ENCODE data around the gene SAFB2.

Gene SAFB2

GRCh38 chr19:5571777-5572176 lies 50.8 kb downstream of the SAFB2 start:
- FAIRE-seq = no peak
- no peak for TF ChIP-seq TAF1 (IDR thresholded peaks at IDR 0.05; ENCODE audit: borderline replicate concordance, low read depth, low read length)
- TF ChIP-seq POLR2AphosphoS5 (IDR thresholded peaks at IDR 0.05; ENCODE audit: low read depth, low read length) = no peak
- TF ChIP-seq POLR2A (IDR thresholded peaks at IDR 0.05; ENCODE audit: low read depth, low read length) = no peak

GRCh38 chr19:5567970-5568407 lies 54.6 kb downstream of the SAFB2 start:
- DNase-seq (ENCODE audit: insufficient read length) = no peak
- TF ChIP-seq POLR2AphosphoS5 (IDR thresholded peaks at IDR 0.05; ENCODE audit: low read depth, low read length) (no peak), POLR2A (IDR thresholded peaks at IDR 0.05; ENCODE audit: low read depth, low read length) (no peak), TAF1 (IDR thresholded peaks at IDR 0.05; ENCODE audit: borderline replicate concordance, low read depth, low read length) (no peak)
- FAIRE-seq = no peak

More at GRCh38 chr19:5571777-5572176, 50.8 kb downstream of the SAFB2 start:
- no peak for DNase-seq (ENCODE audit: insufficient read length)

- TF ChIP-seq TAF1 (IDR thresholded peaks at IDR 0.05; ENCODE audit: borderline replicate concordance, low read depth, low read length) (no peak), POLR2A (IDR thresholded peaks at IDR 0.05; ENCODE audit: low read depth, low read length) (no peak), POLR2AphosphoS5 (IDR thresholded peaks at IDR 0.05; ENCODE audit: low read depth, low read length) (no peak)
- no peak for FAIRE-seq
Observed at GRCh38 chr19:5567360-5567969, 55.1 kb downstream of the SAFB2 start, which contains the start of gene TINCR. Gene TINCR (minus strand): TSS chr19:5567953.

GRCh38 chr19:5564930-5565329 lies 57.6 kb downstream of the SAFB2 start:
- TF ChIP-seq TAF1 (IDR thresholded peaks at IDR 0.05; ENCODE audit: borderline replicate concordance, low read depth, low read length) (no peak), POLR2AphosphoS5 (IDR thresholded peaks at IDR 0.05; ENCODE audit: low read depth, low read length) (no peak), POLR2A (IDR thresholded peaks at IDR 0.05; ENCODE audit: low read depth, low read length) (no peak)
- DNase-seq (ENCODE audit: insufficient read length) (no peak), FAIRE-seq (no peak)

More at GRCh38 chr19:5567360-5567969, 55.1 kb downstream of the SAFB2 start, which contains the start of gene TINCR:
- no peak for DNase-seq (ENCODE audit: insufficient read length)

GRCh38 chr19:5563935-5564612 lies 58.5 kb downstream of the SAFB2 start:
- no peak for DNase-seq (ENCODE audit: insufficient read length)
- TF ChIP-seq TAF1 (IDR thresholded peaks at IDR 0.05; ENCODE audit: borderline replicate concordance, low read depth, low read length) (no peak), POLR2A (IDR thresholded peaks at IDR 0.05; ENCODE audit: low read depth, low read length) (no peak), POLR2AphosphoS5 (IDR thresholded peaks at IDR 0.05; ENCODE audit: low read depth, low read length) (no peak)
- FAIRE-seq = no peak

- DNase-seq (ENCODE audit: insufficient read length) = no peak
- FAIRE-seq = no peak
- no peak for TF ChIP-seq TAF1 (IDR thresholded peaks at IDR 0.05; ENCODE audit: borderline replicate concordance, low read depth, low read length)
- TF ChIP-seq POLR2A (IDR thresholded peaks at IDR 0.05; ENCODE audit: low read depth, low read length) = no peak
- TF ChIP-seq POLR2AphosphoS5 (IDR thresholded peaks at IDR 0.05; ENCODE audit: low read depth, low read length) = no peak
Observed at GRCh38 chr19:5563008-5563431, 59.6 kb downstream of the SAFB2 start.

- no peak for DNase-seq (ENCODE audit: insufficient read length)
- no peak for TF ChIP-seq TAF1 (IDR thresholded peaks at IDR 0.05; ENCODE audit: borderline replicate concordance, low read depth, low read length)
- no peak for TF ChIP-seq POLR2AphosphoS5 (IDR thresholded peaks at IDR 0.05; ENCODE audit: low read depth, low read length)
- TF ChIP-seq POLR2A (IDR thresholded peaks at IDR 0.05; ENCODE audit: low read depth, low read length) = no peak
- FAIRE-seq = no peak
Observed at GRCh38 chr19:5562280-5562679, 60.3 kb downstream of the SAFB2 start.

- TF ChIP-seq POLR2AphosphoS5 (IDR thresholded peaks at IDR 0.05; ENCODE audit: low read depth, low read length) (no peak), TAF1 (IDR thresholded peaks at IDR 0.05; ENCODE audit: borderline replicate concordance, low read depth, low read length) (no peak), POLR2A (IDR thresholded peaks at IDR 0.05; ENCODE audit: low read depth, low read length) (no peak)
- DNase-seq (ENCODE audit: insufficient read length) (no peak), FAIRE-seq (no peak)
Observed at GRCh38 chr19:5561559-5561958, 61.0 kb downstream of the SAFB2 start.

- FAIRE-seq (no peak), DNase-seq (ENCODE audit: insufficient read length) (no peak)
- TF ChIP-seq POLR2AphosphoS5 (IDR thresholded peaks at IDR 0.05; ENCODE audit: low read depth, low read length) (no peak), TAF1 (IDR thresholded peaks at IDR 0.05; ENCODE audit: borderline replicate concordance, low read depth, low read length) (no peak), POLR2A (IDR thresholded peaks at IDR 0.05; ENCODE audit: low read depth, low read length) (no peak)
Observed at GRCh38 chr19:5560156-5560555, 62.4 kb downstream of the SAFB2 start.

GRCh38 chr19:5559804-5560133 lies 62.8 kb downstream of the SAFB2 start:
- no peak for DNase-seq (ENCODE audit: insufficient read length)
- TF ChIP-seq TAF1 (IDR thresholded peaks at IDR 0.05; ENCODE audit: borderline replicate concordance, low read depth, low read length) (no peak), POLR2AphosphoS5 (IDR thresholded peaks at IDR 0.05; ENCODE audit: low read depth, low read length) (no peak)
- FAIRE-seq = no peak

- TF ChIP-seq POLR2AphosphoS5 (IDR thresholded peaks at IDR 0.05; ENCODE audit: low read depth, low read length) = no peak
- no peak for TF ChIP-seq TAF1 (IDR thresholded peaks at IDR 0.05; ENCODE audit: borderline replicate concordance, low read depth, low read length)
- TF ChIP-seq POLR2A (IDR thresholded peaks at IDR 0.05; ENCODE audit: low read depth, low read length) = no peak
- FAIRE-seq (no peak), DNase-seq (ENCODE audit: insufficient read length) (no peak)
Observed at GRCh38 chr19:5558101-5558621, 64.4 kb downstream of the SAFB2 start.

- no peak for DNase-seq (ENCODE audit: insufficient read length)
Observed at GRCh38 chr19:5557691-5558090, 64.9 kb downstream of the SAFB2 start.

More at GRCh38 chr19:5557691-5558090, 64.9 kb downstream of the SAFB2 start:
- TF ChIP-seq POLR2AphosphoS5 (IDR thresholded peaks at IDR 0.05; ENCODE audit: low read depth, low read length) (no peak), POLR2A (IDR thresholded peaks at IDR 0.05; ENCODE audit: low read depth, low read length) (no peak), TAF1 (IDR thresholded peaks at IDR 0.05; ENCODE audit: borderline replicate concordance, low read depth, low read length) (no peak)
- FAIRE-seq = no peak

All from GM12892 (cell line).